H1 (cell line): ENCODE measurements around the gene LYSET. TPM values are rescaled to one million over a fixed set of nuclear protein-coding genes. Genes with fewer than 3 reads are reported as not detected.
"Not testable (repeated sequence)": the region's sequence is repeated elsewhere in the genome, so short reads cannot be mapped to it uniquely, and the experiment has no call there.

Experiments used
- CTCF ChIA-PET: fragments of 300-600 bp; sonication (Branson Sonifier 250); formaldehyde crosslinking; loops from one replicate; lab custom pipeline; 2021; ENCODE audit not compliant: partially characterized antibody; lab: Charles Lee
- POLR2A ChIA-PET: fragments of 300-600 bp; sonication (Branson Sonifier 250); formaldehyde crosslinking; loops from one replicate; lab custom pipeline; 2021; ENCODE audit warnings: inconsistent platforms; ENCODE audit not compliant: partially characterized antibody; lab: Charles Lee
- DNase-seq, 2 experiments: peaks; one replicate each; pipeline versions ENCODE4 v3.0.0 to v3.0.0-alpha.2; 2010 to 2022; ENCODE audit warnings: low spot score in 2 of 2, low read depth in 1 of 2, mixed read lengths in 1 of 2
- FAIRE-seq: peaks from 2 replicates; lab custom pipeline; 2011; peaks lifted over from hg19 to GRCh38; lab: Jason Lieb, UNC
- H2AFZ ChIP-seq: 2 replicates; pipeline ENCODE4 v1.8.1; 2012; ENCODE audit warnings: low read length, inconsistent platforms
- H2AK5ac ChIP-seq: 2 replicates; pipeline ENCODE4 v1.6.1; 2013; ENCODE audit warnings: low read depth, low read length
- H2BK120ac ChIP-seq: replicated peaks from 2 replicates; pipeline ENCODE3; 2013; ENCODE audit warnings: low read depth, low read length, inconsistent platforms
- H2BK12ac ChIP-seq: 2 replicates; pipeline ENCODE4 v1.6.1; 2013; ENCODE audit warnings: low read depth, low read length
- H2BK15ac ChIP-seq: 2 replicates; pipeline ENCODE4 v1.6.1; 2013; ENCODE audit warnings: low read length
- H2BK20ac ChIP-seq: 2 replicates; pipeline ENCODE4 v1.6.1; 2013; ENCODE audit warnings: low read length
- H2BK5ac ChIP-seq: 2 replicates; pipeline ENCODE4 v1.6.1; 2013; ENCODE audit warnings: low read depth, low read length
- H3K14ac ChIP-seq: 2 replicates; pipeline ENCODE4 v1.6.1; 2013; ENCODE audit warnings: inconsistent platforms; ENCODE audit not compliant: insufficient read length
- H3K18ac ChIP-seq: 2 replicates; pipeline ENCODE4 v1.6.1; 2013; ENCODE audit warnings: low read length; ENCODE audit errors: extremely low read depth
- H3K23ac ChIP-seq: 2 replicates; pipeline ENCODE4 v1.6.1; 2013; ENCODE audit warnings: inconsistent platforms; ENCODE audit not compliant: insufficient read length
- H3K23me2 ChIP-seq: 2 replicates; pipeline ENCODE4 v1.6.1; 2013; ENCODE audit warnings: low read depth, low read length
- H3K27ac ChIP-seq: 2 replicates; pipeline ENCODE4 v1.6.1; 2011; ENCODE audit warnings: low read depth, low read length, inconsistent platforms
- H3K27me3 ChIP-seq, 4 experiments: replicated peaks in 1 of 4; 1 replicate in 1 of 4; 2 replicates in 3 of 4; pipeline versions ENCODE4 v1.6.1 to v1.8.1; 2011 to 2013; ENCODE audit warnings: low read length in 3 of 4, mild to moderate bottlenecking in 3 of 4, inconsistent platforms in 2 of 4, mixed read lengths in 2 of 4, moderate library complexity in 1 of 4; ENCODE audit not compliant: control insufficient read depth in 3 of 4, insufficient read depth in 3 of 4; ENCODE audit errors: extremely low read depth in 1 of 4
- H3K36me3 ChIP-seq, 4 experiments: 2 replicates each; pipeline versions ENCODE4 v1.6.1 to v1.8.1; 2011 to 2013; ENCODE audit warnings: mild to moderate bottlenecking in 4 of 4, low read length in 3 of 4, moderate library complexity in 2 of 4, control low read depth in 1 of 4, inconsistent platforms in 1 of 4; ENCODE audit not compliant: insufficient read depth in 4 of 4, control insufficient read depth in 2 of 4
- H3K4ac ChIP-seq: replicated peaks from 2 replicates; pipeline ENCODE3; 2013; ENCODE audit warnings: low read length, low read depth, mixed read lengths, inconsistent platforms; ENCODE audit not compliant: insufficient read length
- H3K4me1 ChIP-seq, 4 experiments: replicated peaks in 1 of 4; 1 replicate in 1 of 4; 2 replicates in 3 of 4; pipeline versions ENCODE4 v1.6.1 to v1.8.1; 2011 to 2013; ENCODE audit warnings: low read length in 3 of 4, inconsistent platforms in 2 of 4, mixed read lengths in 1 of 4; ENCODE audit not compliant: insufficient read depth in 4 of 4, control insufficient read depth in 3 of 4
- H3K4me2 ChIP-seq, 2 experiments: 2 replicates each; pipeline versions ENCODE4 v1.6.1 to v1.8.1; 2011 to 2013; ENCODE audit warnings: low read depth in 2 of 2, low read length in 2 of 2, control low read depth in 1 of 2, inconsistent platforms in 1 of 2, mild to moderate bottlenecking in 1 of 2; ENCODE audit not compliant: insufficient read depth in 1 of 2
- H3K4me3 ChIP-seq, 4 experiments: fragments of 200-600, 300-600 bp in 1 of 4; sonication (generic), shearing (Covaris generic), sonication (Bioruptor Twin) in 1 of 4; 2 replicates each; pipeline versions ENCODE4 v1.5.1 to v1.8.1; 2011 to 2016; ENCODE audit warnings: low read length in 4 of 4, low read depth in 3 of 4, control low read depth in 2 of 4, inconsistent platforms in 2 of 4, mild to moderate bottlenecking in 2 of 4, mixed read lengths in 1 of 4, moderate library complexity in 1 of 4; ENCODE audit not compliant: insufficient read depth in 2 of 4; ENCODE audit errors: extremely low read depth in 1 of 4
- H3K56ac ChIP-seq: replicated peaks from 2 replicates; pipeline ENCODE3; 2013; ENCODE audit warnings: low read depth, mild to moderate bottlenecking, mixed read lengths, low read length, inconsistent platforms; ENCODE audit not compliant: insufficient read length
- H3K79me1 ChIP-seq: 2 replicates; pipeline ENCODE4 v1.6.1; 2013; ENCODE audit warnings: low read depth, low read length, control low read depth
- H3K79me2 ChIP-seq, 2 experiments: 2 replicates each; pipeline versions ENCODE4 v1.6.1 to v1.8.1; 2012 to 2013; ENCODE audit warnings: low read length in 2 of 2, mild to moderate bottlenecking in 2 of 2, inconsistent platforms in 1 of 2; ENCODE audit not compliant: insufficient read depth in 2 of 2, control insufficient read depth in 1 of 2
- H3K9ac ChIP-seq, 4 experiments: replicated peaks in 1 of 4; 1 replicate in 1 of 4; 2 replicates in 3 of 4; pipeline versions ENCODE4 v1.6.1 to v1.8.1; 2011 to 2013; ENCODE audit warnings: low read depth in 3 of 4, low read length in 3 of 4, control low read depth in 2 of 4, mild to moderate bottlenecking in 2 of 4, moderate library complexity in 2 of 4, inconsistent platforms in 1 of 4; ENCODE audit errors: extremely low read depth in 1 of 4
- H3K9me3 ChIP-seq, 2 experiments: 2 replicates each; pipeline versions ENCODE4 v1.6.1 to v1.8.1; 2012 to 2013; ENCODE audit warnings: mild to moderate bottlenecking in 2 of 2, moderate library complexity in 2 of 2, control low read depth in 1 of 2, inconsistent platforms in 1 of 2, low read depth in 1 of 2, low read length in 1 of 2, mixed read lengths in 1 of 2; ENCODE audit not compliant: insufficient read depth in 2 of 2
- H4K20me1 ChIP-seq, 2 experiments: replicated peaks in 1 of 2; 2 replicates each; pipeline versions ENCODE3 to v1.8.1; 2011 to 2013; ENCODE audit warnings: inconsistent platforms in 2 of 2, low read length in 2 of 2, mild to moderate bottlenecking in 1 of 2; ENCODE audit not compliant: insufficient read depth in 2 of 2, control insufficient read depth in 1 of 2
- H4K5ac ChIP-seq: 2 replicates; pipeline ENCODE4 v1.6.1; 2013; ENCODE audit warnings: low read length, low read depth, mixed read lengths, inconsistent platforms; ENCODE audit not compliant: insufficient read length
- H4K8ac ChIP-seq: 2 replicates; pipeline ENCODE4 v1.8.0; 2013; ENCODE audit warnings: mild to moderate bottlenecking, moderate library complexity, low read length, inconsistent platforms; ENCODE audit not compliant: insufficient read depth; ENCODE audit errors: extremely low read depth
- H4K91ac ChIP-seq: replicated peaks from 2 replicates; pipeline ENCODE3; 2013; ENCODE audit warnings: low read length, mixed read lengths, inconsistent platforms; ENCODE audit not compliant: insufficient read length
- WGBS, 2 experiments: shearing (Covaris generic) in 1 of 2; methylation state at CpG; one replicate each; pipeline versions ENCODE4 v1.1.6 to v1.1.7; 2013 to 2015; ENCODE audit warnings: low lambda C conversion rate in 2 of 2, mixed read lengths in 2 of 2, inconsistent platforms in 1 of 2, low coverage in 1 of 2, missing lambda C conversion rate in 1 of 2; ENCODE audit not compliant: insufficient replicate concordance in 2 of 2, insufficient coverage in 1 of 2, insufficient read length in 1 of 2; ENCODE audit errors: extremely low coverage in 1 of 2, missing lambda C conversion rate in 1 of 2; 5-methylcytosine and 5-hydroxymethylcytosine counted together
- polyA plus RNA-seq, 7 experiments: library from polyadenylated mRNA; depleted of rRNA in 3 of 7; stranded (reverse) in 5 of 7; unstranded in 2 of 7; fragments of >200 nt in 5 of 7; fragments of 200-250 nt in 2 of 7; gene quantifications; 1 replicate in 5 of 7; 2 replicates in 1 of 7; 4 replicates in 1 of 7; pipeline versions ENCODE4 v1.2.1 to v1.2.3, GENCODE V29; 2011 to 2013; ENCODE audit warnings: missing spikeins in 2 of 7, mixed read lengths in 2 of 7
- total RNA-seq: library from RNA; stranded (reverse); fragmentation: NEBNext Ultra II Directional; extraction: Animal tissue kit (Norgen Biotek cat#: 25700); gene quantifications from 2 replicates; pipeline ENCODE4 v1.2.1, GENCODE V29; 2021

Gene LYSET
- total and polyA plus RNA-seq, 2 of the 8 experiments (the other 6 are each of a cell fraction or from before 2014, with no cell fraction given): 26.2 to 26.9 TPM

DNA sequence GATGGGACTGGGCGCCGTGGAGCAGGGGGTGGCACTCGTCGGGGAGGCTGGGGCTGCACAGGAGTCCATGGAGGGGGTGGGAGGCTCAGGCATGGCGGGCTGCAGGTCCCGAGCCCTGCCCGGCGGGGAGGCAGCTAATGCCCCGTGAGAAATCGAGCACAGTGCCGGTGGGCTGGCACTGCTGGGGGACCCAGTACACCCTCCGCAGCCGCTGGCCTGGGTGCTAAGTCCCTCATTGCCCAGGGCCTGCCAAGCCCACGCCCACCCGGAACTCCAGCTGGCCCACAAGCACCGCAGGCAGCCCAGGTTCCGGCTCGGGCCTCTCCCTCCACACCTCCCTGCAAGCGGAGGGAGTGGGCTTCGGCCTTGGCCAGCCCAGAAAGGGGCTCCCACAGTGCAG lies 15.0 kb upstream of the LYSET start:
- DNase-seq, H4K8ac ChIP-seq, H3K9ac ChIP-seq, H3K36me3 ChIP-seq, H2BK120ac ChIP-seq, H3K79me2 ChIP-seq, H2AK5ac ChIP-seq, H3K4me1 ChIP-seq, H3K18ac ChIP-seq, H2BK5ac ChIP-seq, H4K20me1 ChIP-seq, H3K14ac ChIP-seq, H3K23me2 ChIP-seq, H3K23ac ChIP-seq, H3K56ac ChIP-seq, H2BK12ac ChIP-seq, H2AFZ ChIP-seq, H3K9me3 ChIP-seq, H2BK15ac ChIP-seq, H3K4me3 ChIP-seq, FAIRE-seq, H2BK20ac ChIP-seq, H4K5ac ChIP-seq, H3K4me2 ChIP-seq, H3K4ac ChIP-seq, H3K27me3 ChIP-seq, H3K79me1 ChIP-seq, H4K91ac ChIP-seq, H3K27ac ChIP-seq: not testable (repeated sequence)
- ChIA-PET POLR2A (interaction anchor here (0.7 to 0.9 kb wide), 2 partner anchors 15 to 23 kb away, joined by 3 read pairs; partner anchors contain the start of genes LYSET and MOAP1), CTCF (interaction anchor here (0.6 to 11.0 kb wide), 8 partner anchors 9 to 1090 kb away, joined by 3 to 48 read pairs (median 6); no protein-coding TSS in a partner anchor)
- WGBS, 2 experiments: 94% methylated on average over 16 of the region's 20 CpGs; no CpG with 5 or more reads in 1 of the 2 experiments
